Stomach (tissue), 4 donors: ENCODE measurements around the gene CD72.
A peak's percentile ranks its signal among the peaks of the same experiment; 100 is the strongest.

Experiments
- EP300 ChIP-seq: sonication (generic); formaldehyde crosslinking; IDR thresholded peaks from one replicate; pipeline ENCODE4 v1.6.1; 2017; ENCODE audit warnings: antibody characterized with exemption
- POLR2A ChIP-seq, 4 donors: fragments of 450-650 bp; IDR thresholded peaks; one replicate each; pipeline ENCODE4 v1.6.1; 2016; ENCODE audit warnings: antibody characterized with exemption in 4 of 4, control low read depth in 2 of 4, mild to moderate bottlenecking in 1 of 4, moderate library complexity in 1 of 4
- POLR2AphosphoS5 ChIP-seq, 3 donors: sonication (generic); formaldehyde crosslinking; IDR thresholded peaks; one replicate each; pipeline ENCODE4 v1.6.1; 2016; ENCODE audit warnings: antibody characterized with exemption in 3 of 3
- TF ChIP-seq, protein P1 (sequence below), 7 experiments: fragments of 450-650 bp in 4 of 7; fragments of 200-600 bp in 3 of 7; sonication (generic) in 3 of 7; IDR thresholded peaks; one replicate each; pipeline ENCODE4 v1.5.1; 2016 to 2019; ENCODE audit warnings: antibody characterized with exemption in 7 of 7, control low read depth in 2 of 7, mild to moderate bottlenecking in 1 of 7

DNA sequence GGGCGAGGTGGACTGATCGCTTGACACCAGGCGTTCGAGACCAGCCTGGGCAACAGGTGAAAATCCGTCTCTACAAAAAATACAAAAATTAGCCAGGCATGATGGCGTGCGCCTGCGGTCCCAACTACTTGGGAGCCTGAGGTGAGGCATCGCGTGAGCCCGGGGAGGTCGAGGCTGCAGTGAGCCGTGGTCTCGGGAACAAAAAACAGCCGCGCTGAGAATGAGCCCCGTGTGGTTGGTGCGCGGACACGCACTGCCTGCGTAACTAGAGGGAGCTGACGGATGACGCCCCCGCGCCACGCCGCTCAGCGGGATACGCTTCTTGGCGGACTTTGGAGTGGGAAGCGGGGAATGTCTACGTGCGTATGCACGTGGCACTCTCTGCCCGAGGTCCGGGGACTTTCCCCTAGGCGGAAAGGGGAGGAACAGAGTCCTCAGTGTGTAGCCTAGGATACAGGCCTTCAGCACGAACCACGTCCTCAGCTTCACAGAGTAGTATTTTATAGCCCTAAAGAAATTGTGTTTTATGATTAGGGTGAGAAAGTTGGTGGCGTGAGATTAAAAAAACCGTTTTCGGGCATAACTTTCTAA is 39.4 kb upstream of the CD72 start, which contains the start of gene RMRP:
- TF ChIP-seq, protein P1, sequence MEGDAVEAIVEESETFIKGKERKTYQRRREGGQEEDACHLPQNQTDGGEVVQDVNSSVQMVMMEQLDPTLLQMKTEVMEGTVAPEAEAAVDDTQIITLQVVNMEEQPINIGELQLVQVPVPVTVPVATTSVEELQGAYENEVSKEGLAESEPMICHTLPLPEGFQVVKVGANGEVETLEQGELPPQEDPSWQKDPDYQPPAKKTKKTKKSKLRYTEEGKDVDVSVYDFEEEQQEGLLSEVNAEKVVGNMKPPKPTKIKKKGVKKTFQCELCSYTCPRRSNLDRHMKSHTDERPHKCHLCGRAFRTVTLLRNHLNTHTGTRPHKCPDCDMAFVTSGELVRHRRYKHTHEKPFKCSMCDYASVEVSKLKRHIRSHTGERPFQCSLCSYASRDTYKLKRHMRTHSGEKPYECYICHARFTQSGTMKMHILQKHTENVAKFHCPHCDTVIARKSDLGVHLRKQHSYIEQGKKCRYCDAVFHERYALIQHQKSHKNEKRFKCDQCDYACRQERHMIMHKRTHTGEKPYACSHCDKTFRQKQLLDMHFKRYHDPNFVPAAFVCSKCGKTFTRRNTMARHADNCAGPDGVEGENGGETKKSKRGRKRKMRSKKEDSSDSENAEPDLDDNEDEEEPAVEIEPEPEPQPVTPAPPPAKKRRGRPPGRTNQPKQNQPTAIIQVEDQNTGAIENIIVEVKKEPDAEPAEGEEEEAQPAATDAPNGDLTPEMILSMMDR (IDR thresholded peaks at IDR 0.05) = peak in 5 of 7 experiments; percentile 23 to 59 (median 40)
- TF ChIP-seq POLR2A (IDR thresholded peaks at IDR 0.05) (peak in 1 of 4 donors; percentile 11), POLR2AphosphoS5 (IDR thresholded peaks at IDR 0.05) (peak; percentile 96 to 99 (median 98)), EP300 (peak; percentile 90)
